GM12892 (cell line): ENCODE results near the gene ZBTB38.

Source experiments
- POLR2A ChIP-seq: IDR thresholded peaks from 2 replicates; pipeline ENCODE4 v1.6.1; 2011; ENCODE audit warnings: low read depth, low read length, control low read depth
- POLR2AphosphoS5 ChIP-seq: IDR thresholded peaks from 2 replicates; pipeline ENCODE4 v1.6.1; 2011; ENCODE audit warnings: low read depth, low read length, control low read depth

- TF ChIP-seq POLR2A, result no peak
- TF ChIP-seq POLR2AphosphoS5, result no peak
Observed at GRCh38 chr3:141413391-141413790, 45.1 kb downstream of the ZBTB38 start.
